GM18861 (cell line): ENCODE results near the gene NADSYN1.

ENCODE experiments used
- ATAC-seq: cut with Tn5 transposase; IDR thresholded peaks from one replicate; pipeline ENCODE4 v1.9.1; 2021; ENCODE audit not compliant: unreplicated experiment

The NADSYN1 gene

DNA sequence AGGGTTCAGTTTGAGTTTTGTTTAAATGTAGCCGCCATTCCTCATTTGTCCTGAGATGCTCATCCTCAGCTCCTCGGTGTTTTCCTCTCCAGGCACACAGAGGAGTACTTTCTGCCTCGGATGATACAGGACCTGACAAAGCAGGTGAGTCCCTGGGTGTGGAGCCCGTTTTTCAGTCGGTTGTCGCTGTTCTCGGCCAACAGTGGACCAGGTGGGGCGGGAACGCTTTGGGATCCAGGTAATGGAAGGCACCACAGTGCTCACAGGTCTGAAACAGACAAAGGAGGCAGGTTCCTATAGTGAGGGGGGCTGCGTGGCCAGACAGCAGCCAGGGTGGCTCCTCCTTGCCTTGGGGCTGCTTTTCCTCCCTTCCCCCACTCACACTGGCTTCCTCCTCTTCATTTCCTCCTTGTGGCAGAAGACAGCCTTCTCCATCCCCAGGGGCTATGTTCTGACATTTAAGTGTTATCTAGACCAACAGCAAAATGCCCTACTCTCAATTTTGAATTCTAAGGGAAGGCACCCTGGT is 19.4 kb downstream of the NADSYN1 start:
- no peak for ATAC-seq

DNA sequence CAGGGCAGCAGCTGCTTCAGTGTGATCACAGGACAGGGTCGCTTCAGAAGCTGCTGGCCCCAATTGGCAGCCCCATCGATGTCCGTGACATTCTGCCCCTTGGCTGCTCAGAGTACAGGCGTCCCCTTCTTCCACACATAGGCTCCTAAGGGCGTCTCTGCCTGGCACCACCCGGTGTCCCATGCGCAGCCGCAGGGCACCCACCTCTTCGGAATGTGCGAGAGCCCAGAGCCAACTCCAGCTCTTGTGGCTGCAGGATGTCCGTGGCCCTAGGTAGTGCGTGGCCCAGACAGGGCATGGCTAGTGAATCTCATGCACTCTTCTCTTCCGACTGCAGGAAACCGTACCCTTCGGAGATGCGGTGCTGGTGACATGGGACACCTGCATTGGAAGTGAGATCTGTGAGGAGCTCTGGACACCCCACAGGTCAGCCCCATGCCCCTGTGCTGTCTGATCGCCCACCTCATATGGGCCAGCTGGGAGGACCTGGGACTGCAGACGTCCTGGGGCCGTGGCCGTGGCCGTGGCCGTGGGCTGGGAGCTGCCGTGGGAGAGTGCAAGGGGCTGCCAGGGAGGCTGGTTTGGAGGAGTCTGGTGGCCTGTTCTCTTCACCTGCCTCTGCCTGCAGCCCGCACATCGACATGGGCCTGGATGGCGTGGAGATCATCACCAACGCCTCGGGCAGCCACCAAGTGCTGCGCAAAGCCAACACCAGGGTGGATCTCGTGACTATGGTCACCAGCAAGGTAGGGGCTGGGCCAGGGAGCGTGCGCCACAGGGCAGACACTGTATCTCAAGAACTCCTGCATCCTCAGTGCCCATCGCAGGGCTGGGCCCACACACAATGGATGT is 20.2 kb downstream of the NADSYN1 start:
- ATAC-seq: no peak

DNA sequence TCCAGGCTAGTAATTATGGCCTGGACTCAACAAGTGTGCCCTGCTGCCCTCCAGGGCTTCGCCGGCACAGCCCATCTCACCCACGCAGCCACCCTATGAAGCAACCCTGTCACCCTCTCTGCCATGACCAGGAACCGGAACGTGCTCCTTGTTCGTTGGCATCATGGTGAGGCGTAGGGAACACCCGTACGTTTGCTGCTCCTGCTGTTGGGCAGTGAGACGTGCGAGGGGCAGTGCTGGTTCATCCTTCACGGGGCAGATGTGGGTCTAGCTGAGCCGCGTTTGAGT is 20.7 kb downstream of the NADSYN1 start:
- ATAC-seq: no peak

DNA sequence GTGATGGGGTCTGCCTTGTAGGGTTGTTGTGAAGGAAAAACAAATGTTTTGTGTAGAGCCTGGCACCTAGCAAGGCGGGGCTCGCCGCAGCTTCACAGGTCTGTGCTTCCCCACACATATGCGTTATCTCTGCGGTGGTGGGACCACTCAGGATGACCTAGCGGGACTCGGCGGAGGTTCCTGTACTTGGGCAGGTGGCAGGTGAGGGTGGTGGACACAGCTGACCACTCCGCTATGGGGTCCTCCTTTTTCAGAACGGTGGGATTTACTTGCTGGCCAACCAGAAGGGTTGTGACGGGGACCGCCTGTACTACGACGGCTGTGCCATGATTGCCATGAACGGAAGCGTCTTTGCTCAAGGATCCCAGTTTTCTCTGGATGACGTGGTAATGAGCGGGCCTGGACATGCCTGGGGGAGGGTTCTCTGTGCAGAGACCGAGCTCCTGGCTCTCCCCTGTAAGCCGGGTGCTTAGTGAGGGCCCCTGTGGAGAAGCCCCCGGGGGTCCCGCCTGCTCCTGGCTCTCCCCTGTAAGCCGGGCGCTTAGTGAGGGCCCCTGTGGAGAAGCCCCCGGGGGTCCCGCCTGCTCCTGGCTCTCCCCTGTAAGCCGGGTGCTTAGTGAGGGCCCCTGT is 21.3 kb downstream of the NADSYN1 start:
- no peak for ATAC-seq

DNA sequence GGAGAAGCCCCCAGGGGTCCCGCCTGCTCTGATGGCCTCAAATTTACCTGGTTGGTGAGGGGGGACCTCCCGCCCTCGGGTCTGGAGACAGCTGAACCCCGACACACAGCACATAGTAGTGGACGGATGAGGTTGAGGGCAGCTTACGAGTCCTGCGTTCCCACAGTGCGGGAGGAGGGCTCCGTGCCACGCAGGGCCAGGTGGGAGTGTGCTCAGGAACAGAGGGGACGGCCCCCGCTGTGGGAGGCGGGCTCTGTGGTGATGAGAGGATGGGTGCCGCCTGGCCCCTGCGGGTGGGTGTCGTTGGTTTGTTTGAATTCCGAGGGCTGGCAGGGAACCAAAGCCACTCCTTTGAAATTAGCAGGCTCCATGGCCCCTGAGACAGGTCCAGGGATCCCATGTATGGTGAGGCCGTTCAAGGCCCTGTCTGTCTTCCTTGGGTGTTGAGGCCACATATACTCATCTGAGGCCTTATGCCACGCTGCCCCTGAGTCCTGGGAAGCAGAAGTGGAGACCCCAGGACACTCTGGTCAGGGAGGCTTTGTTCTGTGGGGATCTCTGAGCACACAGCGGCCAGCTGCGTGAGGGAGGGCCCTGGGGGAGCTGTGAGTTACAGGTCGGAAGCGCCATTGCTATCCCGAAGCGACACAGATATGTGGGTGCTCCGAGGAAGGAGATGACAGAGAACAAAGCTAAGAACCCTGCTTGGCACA is 21.9 kb downstream of the NADSYN1 start:
- no peak for ATAC-seq

DNA sequence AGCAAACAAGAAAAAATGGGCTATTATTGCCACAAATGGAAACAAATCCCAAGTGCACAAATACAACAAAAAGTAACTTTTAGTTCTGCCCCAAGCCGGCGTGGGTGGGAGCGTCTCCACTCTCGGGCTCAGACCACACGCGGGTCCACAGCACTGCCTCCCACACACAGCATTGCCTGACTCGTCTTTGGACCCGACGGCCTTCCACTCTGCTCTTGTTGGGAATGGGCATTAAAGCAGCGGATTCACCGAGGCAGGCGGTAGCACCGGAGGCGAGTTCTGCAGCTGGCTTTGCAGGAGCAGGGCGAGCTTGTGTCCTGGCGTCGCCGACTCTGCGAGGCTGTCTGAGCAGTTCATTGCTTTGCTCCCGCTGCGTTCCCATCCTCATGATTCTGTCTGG is 23.0 kb downstream of the NADSYN1 start:
- ATAC-seq: no peak

DNA sequence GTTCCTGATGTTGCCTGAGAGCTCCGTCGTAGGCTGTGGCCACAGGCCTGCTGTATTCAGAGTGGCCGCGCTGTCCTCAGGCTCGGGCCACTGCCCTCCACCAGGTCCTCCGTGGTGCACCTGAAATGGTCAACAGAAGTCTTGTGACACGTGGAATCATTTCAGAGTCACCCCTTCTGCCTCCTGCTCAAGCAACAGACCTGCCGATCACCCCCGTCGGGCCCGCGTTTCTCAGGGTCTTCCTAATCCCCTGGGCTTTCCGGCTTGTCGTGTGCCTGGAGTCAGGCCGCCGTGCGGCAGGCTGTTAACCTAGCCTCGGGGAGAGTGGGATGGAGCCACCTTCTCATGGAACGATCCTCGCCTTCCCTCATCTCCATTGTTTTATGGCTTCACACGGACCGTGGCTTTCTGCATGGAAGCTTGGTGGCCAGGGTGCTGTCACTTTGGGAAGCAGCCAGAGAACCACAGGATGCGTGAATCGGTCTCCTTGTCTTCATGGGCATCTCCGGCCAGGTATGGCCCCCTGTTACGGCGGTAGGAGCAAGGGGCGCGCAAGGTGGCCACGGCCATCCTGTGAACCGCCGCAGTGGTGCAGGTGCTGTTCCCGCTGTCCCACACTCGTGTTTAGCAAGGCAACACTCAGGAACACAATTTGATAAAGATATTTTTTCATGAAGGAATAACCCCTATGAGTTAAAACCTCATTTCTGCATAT is 24.1 kb downstream of the NADSYN1 start:
- no peak for ATAC-seq

DNA sequence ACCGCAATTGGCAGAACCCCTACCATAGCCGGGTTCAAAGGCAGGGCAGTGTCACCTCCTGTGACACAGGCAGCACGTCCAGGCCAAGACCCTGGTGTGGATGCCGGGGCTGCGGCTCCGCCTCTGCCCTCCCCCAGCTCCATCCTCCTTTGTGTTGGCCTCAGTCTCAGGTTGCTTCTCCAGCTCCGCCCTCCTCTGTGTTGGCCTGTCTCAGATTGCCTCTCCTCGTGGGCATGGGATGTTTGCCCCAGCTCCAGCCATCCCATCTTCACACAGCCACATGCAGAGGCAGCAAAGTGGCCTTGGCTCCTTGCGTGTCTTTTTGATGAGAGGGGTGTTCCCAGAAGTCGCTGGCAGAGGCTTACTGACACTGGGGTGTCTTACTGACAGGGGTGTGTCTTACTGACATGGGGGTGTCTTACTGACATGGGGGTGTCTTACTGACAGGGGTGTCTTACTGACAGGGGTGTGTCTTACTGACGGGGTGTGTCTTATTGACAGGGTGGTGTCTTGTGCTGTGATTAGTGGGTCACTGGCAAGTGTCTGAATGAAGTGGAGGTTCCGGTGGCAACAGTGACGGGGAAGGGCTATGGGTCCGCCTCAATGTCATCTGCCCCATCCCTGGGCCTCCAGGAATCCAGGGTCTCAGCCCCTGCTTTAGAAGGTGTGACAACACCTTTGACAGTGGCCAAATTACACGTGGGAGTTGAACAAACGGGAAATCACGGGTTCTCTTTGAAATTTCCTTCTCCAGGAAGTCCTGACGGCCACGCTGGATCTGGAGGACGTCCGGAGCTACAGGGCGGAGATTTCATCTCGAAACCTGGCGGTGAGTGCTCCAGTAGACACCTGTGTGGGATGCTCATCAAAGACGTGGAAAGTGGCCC is 24.9 kb downstream of the NADSYN1 start:
- no peak for ATAC-seq

DNA sequence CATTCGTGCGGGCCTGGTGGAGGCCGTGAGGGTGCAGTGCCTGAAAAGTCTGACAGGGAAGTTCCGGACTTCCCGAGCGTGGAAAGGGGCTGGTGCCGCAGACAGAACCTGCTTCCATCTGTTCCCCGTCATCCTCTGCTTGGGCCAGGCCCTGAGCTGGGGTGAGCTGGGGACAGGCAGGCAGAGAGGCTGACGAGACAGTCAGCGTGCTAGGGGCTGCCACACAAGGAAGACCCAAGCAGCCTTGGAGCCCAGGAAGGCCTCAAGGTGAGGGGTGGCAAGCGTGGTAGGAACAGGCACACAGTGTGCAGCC is 25.5 kb downstream of the NADSYN1 start:
- ATAC-seq: no peak

DNA sequence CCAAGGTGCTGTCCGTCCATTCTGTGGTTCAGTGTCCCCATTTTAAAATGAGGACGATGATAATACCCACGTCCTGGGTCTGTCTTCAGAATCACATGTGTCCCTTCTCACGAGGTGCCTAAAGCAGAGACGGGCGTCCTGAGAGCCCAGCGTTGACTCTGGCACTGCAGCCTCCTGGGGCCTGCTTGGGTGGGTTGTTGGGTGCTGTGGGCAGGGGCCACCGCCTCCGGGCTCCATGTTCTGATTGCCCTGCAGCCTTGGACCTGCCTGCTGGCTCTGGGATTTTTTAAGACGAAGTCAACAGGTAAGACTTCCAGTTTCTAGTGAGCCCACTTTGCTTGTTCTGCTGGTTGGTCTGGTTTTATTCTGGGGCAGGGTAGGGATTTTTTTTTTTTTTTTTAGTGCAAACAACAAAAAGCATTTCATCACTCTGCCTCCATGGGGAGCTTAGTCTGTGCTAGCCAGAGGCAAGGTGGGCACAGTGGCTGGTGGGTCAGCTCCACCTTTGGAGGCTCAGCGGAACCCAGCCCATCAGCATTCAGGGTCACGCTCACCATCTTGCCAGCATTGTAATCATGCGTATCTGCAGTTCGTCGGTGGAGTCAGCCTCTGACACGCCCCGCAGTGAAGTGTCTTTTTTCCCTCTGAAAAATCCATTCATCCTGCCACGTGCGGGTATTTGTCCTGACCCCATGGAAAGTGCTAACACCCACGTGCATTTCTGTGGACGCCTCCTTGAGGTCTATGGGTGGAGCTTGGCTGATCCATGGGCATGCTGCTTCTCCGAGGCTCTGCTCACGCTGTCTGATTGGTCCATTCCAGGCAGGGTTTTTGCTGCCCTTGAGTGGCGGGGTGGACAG is 28.3 kb downstream of the NADSYN1 start:
- ATAC-seq: no peak

DNA sequence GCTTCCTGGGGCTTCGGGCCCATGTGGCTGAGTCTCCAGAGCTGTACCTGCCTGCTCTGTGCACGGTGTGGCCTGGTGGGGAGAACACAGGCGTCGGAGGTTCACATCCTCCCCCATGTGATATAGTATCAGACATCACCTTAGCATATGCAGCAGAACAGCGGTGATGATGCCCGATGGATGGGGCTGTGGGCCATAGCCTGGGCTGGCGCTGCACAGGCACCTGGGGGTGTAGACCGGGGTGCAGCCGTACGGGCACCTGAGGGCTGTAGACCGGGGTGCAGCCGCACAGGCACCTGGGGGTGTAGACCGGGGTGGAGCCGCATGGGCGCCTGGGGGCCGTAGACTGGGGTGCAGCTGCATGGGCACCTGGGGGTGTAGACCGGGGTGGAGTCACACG is 29.2 kb downstream of the NADSYN1 start:
- no peak for ATAC-seq

DNA sequence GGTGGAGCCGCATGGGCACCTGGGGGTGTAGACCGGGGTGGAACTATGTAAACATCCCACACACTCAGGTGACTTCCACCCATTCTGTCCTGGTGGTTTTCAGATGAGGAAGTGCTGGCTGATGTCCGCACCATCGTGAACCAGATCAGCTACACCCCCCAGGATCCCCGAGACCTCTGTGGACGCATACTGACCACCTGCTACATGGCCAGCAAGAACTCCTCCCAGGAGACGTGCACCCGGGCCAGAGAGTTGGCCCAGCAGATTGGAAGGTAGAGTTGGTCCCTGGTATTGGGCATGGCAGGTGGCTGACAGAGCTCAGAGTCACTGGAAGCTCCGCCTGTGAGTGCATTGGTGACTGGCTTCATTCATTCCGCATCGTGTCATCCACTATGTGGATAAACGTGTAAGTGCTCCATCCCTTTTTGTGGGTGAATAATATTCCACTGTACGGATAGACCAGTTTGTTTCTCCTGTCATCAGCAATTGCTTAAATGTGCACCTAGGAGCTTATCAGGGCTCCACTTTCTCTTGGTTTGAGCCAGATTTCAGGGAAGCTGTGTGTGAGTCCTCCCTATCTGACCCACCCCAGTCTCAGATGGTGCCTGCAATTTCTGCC is 29.9 kb downstream of the NADSYN1 start:
- ATAC-seq: no peak

DNA sequence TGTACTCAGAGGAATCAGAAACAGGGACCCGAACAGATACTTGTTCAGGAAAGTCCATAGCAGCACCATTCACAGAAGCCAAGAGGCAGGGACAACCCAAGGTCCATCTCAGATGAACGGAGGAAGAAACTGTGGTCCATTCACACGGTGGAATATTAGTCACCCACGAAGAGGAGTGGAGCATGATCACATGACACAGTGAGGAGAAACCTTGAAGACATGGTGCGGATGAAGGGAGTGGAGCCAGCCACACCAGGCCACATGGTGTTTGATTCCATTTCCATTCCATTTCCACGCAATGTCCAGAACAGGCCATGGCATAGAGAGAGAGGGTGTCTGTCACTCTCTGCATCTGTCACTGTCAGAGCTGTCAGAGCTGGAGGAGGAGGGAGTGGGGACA is 30.7 kb downstream of the NADSYN1 start:
- no peak for ATAC-seq

DNA sequence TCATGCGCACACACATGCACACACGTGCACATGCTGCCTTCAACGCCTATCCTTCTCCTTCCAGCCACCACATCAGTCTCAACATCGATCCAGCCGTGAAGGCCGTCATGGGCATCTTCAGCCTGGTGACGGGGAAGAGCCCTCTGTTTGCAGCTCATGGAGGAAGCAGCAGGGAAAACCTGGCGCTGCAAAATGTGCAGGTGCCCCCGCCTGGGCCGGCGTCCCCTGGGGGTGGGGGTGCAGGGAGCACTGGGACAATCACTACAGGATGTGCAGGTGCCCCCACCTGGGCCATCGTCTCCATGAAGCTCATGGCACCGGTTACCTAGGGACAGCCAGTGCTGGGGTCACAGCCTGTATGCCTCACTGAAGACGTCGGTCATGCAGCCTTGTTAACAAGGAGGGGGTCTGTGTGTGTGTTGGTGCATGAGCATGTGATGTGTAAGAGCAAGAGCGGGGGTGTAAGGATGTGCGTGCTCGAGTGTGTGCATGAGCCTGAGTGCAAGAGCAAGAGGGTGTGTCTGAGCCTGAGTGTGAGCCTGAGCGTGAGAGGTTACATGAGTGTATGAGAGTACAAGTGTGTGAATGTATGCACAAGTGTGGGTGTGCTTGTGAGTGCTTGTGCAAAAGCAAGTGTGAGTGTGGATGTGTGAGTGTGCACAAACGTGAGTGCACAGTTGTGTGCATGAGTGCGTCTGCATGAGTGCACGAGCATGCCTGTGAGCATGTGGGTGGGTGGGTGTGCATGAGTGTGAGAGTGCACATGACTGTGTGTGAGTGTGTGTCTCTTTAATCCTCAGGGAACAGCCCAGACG is 31.5 kb downstream of the NADSYN1 start:
- no peak for ATAC-seq

DNA sequence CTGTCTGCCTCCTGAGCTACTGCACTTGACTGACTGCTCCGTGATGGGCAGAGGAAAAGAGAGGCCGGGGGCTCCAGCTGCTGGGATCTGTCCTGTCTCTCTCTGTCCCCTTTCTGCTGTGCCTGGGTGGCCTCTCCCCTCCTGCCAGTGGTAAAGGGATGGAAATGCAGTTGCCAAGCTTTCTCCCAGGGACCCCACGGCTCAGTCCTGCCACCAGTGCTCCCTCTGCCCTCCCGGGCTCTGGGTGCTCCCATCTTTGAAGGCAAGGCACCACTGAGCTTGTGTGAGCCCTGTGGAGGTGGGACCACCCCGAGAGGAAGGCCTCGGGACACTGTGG is 32.0 kb downstream of the NADSYN1 start:
- ATAC-seq: no peak

DNA sequence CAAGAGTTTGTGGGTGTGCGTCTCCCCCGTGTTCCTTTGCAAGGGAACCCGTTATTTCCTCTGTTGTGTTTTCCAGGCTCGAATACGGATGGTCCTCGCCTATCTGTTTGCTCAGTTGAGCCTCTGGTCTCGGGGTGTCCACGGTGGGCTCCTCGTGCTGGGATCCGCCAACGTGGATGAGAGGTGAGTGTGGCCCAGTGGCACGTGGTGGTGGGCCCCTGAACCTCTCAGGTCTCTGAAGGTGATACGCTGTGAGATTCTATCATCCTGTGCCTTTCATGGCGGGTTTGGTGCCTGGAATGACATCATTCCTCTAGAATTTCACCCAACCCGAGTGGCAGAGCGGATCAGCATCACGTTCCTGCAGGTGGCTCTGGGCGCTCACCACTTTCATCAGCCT is 32.5 kb downstream of the NADSYN1 start:
- no peak for ATAC-seq

DNA sequence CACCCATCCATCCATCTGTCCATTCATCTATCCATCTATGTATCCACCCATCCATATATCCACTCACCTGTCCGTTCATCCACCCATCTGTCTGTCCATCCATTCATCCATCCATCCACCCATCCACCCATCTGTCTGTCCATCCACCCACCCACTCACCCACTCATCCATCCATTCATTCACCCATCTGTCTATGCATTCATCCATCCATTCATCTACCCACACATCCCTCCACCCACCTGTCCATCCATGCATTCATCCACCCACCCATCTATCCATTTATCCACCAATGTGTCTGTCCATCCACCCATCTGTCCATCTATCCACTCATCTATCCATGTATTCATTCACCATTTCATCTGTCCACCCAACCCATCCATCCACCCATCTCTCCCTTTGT is 33.3 kb downstream of the NADSYN1 start:
- ATAC-seq: no peak

DNA sequence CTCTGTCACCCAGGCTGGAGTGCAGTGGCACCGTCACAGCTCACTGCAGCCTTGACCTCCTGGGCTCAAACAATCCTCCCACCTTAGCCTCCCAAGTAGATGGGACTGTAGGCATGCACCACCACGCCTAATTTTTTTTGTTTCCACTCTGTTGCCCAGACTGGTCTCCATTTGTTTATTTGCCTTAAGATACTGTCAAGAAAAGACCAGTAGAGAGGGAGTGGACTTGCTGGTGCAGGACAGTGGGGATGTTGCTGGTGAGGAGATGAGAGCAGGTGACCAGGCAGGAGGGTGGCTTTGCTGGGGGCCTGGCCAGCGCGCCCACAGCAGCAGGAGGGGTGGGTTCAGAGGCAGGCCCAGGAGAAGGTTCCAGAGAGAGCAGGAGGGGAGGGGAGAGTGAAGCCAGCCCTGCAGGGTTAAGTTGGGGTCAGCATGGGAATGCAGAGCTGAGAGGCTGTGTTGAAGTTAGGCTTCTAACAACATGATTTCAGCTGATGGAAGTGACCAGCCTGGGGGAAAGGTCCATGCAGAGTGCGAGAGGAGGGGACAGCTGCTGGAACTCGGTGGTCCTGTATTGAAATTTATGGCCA is 35.8 kb downstream of the NADSYN1 start:
- no peak for ATAC-seq
